CD4-positive, alpha-beta T cell treated with Interleukin-15 for 4 hours (primary cell): Measurements from ENCODE around the gene ZNHIT6.
"Not testable (repeated sequence)": the region's sequence is repeated elsewhere in the genome, so short reads cannot be mapped to it uniquely, and the experiment has no call there.

Source experiments
- DNase-seq: peaks from one replicate; pipeline ENCODE4 v3.0.0-alpha.2; 2020; ENCODE audit warnings: low spot score

Gene ZNHIT6, protein sequence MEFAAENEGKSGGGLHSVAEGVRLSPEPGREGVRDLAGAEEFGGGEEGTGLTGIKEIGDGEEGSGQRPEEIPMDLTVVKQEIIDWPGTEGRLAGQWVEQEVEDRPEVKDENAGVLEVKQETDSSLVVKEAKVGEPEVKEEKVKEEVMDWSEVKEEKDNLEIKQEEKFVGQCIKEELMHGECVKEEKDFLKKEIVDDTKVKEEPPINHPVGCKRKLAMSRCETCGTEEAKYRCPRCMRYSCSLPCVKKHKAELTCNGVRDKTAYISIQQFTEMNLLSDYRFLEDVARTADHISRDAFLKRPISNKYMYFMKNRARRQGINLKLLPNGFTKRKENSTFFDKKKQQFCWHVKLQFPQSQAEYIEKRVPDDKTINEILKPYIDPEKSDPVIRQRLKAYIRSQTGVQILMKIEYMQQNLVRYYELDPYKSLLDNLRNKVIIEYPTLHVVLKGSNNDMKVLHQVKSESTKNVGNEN

DNA sequence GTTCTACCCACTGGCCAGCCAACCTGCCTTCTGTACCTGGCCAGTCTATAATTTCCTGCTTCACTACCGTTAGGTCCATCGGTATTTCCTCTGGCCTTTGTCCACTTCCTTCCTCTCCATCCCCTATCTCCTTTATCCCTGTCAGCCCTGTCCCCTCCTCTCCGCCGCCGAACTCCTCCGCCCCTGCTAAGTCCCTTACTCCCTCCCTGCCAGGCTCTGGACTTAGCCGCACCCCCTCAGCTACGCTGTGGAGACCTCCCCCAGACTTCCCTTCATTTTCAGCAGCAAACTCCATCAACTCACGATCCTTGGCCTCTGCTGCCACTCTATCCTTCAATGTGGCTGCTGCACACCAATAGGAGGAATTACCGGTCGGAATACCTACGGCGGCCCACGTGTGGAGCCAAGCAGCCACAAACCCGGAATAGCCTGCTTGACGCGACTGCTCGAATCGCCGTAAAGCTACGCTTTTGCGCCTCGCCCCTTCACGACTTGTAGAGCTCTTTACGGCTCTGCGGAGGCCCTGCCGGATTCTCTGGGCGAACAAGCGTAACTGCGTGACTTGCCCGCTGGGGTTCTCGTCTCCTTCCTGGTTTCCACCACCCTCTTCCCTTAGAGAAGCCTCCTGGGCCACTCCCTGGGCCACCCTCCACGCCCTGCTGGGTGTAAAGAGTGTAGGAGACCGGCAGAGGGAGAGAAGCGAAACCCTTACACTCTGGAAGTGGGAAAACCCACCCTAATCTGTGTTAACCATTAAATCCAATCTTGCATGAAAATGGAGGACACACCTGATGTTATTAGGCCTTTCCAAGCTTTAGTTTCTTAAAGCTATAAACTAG, at the start of gene ZNHIT6:
Gene ZNHIT6 (minus strand): TSS at position 444 of the 839 bp plus-strand sequence. CDS start 149 bp downstream, at position 295.
- peak; percentile 88 for DNase-seq

DNA sequence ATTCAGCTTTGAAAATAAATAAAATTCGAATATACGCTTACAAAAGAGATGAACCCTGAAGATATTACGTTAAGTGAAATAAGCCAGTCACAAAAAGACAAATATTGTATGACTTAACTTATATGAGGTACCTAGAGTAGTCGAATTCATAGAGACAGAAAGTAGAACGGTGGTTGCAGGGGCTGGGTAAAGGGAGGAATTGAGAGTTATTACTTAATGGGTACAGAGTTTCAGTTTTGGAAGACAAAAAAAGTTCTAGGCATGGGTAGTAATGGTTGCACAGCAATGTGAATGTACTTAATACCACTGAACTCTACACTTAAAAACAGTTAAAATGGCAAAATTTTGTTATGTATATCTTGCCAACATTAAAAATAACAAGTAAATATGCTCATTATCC, 48.6 kb upstream of the ZNHIT6 start:
- DNase-seq = no peak

DNA sequence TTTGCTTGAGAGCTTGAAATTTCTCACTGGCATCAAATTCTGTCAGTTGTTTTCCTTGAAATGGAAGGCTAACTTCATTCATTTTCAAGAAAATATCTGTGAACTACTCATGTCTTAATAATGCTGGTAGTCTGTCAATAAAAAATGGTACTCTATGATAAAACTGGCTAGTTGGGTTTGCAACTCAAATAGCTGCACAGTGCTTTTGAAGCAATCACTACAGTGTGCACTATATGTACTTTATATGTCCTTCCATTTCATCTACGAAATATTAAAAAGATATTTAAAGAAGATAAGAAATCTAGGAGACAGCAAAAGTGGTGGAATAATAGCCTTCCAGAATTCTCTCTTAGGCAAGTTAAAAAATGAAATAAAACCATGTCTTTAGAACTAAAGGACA, 39.9 kb upstream of the ZNHIT6 start:
- DNase-seq = no peak

DNA sequence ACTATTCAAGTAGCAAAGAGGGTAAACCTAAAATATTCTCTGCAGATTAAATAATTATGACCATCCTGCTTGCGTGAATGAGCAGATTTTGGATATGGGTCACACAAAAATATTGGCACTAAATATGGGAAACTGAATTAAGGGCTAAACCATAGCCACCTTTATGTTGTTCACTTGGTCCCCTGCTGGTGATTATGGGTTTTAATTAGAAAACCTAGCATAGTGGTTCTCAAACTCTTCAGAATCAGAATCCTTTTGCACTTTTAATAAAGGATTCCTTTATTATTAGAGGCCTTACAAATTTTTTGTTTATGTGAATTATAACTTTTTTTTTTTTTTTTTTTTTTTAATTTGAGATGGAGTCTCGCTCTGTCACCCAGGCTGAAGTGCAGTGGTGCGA, 38.5 kb upstream of the ZNHIT6 start:
- DNase-seq = no peak

- no peak for DNase-seq
Measured at GRCh38 chr1:85743814-85744213, 35.6 kb upstream of the ZNHIT6 start.

GRCh38 chr1:85734931-85735330, 26.7 kb upstream of the ZNHIT6 start:
- DNase-seq = no peak

GRCh38 chr1:85718678-85719340, 10.6 kb upstream of the ZNHIT6 start:
- no peak for DNase-seq

DNA sequence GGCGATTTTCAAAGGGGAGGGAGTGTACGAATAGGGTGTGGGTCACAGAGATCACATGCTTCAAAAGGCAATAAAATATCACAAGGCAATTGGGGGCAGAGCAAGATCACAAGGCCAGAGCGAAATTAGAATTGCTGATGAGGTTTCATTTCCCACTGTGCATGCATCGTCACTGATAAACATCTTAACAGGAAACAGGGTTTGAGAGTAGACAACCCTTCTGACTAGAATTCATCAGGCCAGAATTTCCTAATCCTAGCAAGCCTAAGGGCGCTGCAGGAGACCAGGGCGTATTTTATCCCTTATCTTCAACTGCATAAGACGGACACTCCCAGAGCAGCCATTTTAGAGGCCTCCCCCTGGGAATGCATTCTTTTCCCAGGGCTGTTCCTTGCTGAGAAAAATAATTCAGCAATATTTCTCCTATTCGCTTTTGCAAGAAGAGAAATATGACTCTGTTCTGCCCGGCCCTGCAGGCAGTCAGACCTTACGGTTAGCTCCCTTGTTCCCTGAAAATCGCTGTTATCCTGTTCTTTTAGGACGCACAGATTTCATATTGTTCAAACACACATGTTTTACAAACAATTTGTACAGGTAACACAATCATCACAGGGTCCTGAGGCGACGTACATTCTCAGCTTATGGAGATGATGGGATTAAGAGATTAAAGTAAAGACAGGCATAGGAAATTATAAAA, 6.3 kb upstream of the ZNHIT6 start:
- not testable (repeated sequence) for DNase-seq

GRCh38 chr1:85708829-85709227, 595 bp upstream of the ZNHIT6 start:
- DNase-seq = no peak

DNA sequence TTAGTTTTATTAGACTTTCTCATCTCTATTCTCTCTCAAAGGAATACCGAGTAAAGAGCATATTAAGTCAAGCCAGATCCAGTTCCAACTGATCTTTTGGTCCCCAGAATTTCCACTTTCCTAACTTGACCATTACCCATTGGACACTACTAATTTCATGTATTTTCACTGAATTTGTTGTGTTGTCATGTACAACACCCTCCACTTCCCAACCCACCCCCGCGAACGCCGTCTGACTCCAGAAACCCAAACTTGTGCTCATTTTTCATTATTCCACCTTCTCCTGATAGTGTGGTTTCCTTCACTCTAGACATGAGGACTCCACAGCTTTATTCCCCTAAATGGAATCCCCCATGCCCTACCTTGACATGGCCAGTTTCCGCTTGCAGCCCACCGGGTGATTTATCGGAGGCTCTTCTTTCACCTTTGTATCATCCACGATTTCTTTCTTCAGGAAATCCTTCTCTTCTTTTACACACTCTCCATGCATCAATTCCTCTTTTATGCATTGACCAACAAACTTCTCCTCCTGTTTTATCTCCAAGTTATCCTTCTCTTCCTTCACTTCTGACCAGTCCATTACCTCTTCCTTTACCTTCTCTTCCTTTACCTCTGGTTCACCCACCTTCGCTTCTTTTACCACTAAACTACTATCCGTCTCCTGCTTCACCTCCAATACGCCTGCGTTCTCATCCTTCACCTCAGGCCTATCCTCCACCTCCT, 805 bp downstream of the ZNHIT6 start:
- no peak for DNase-seq

- DNase-seq = no peak
Measured at GRCh38 chr1:85705940-85706339, 2.3 kb downstream of the ZNHIT6 start.

- no peak for DNase-seq
Measured at GRCh38 chr1:85700422-85700821, 7.8 kb downstream of the ZNHIT6 start.

- DNase-seq = no peak
Measured at GRCh38 chr1:85697895-85698294, 10.3 kb downstream of the ZNHIT6 start.

DNA sequence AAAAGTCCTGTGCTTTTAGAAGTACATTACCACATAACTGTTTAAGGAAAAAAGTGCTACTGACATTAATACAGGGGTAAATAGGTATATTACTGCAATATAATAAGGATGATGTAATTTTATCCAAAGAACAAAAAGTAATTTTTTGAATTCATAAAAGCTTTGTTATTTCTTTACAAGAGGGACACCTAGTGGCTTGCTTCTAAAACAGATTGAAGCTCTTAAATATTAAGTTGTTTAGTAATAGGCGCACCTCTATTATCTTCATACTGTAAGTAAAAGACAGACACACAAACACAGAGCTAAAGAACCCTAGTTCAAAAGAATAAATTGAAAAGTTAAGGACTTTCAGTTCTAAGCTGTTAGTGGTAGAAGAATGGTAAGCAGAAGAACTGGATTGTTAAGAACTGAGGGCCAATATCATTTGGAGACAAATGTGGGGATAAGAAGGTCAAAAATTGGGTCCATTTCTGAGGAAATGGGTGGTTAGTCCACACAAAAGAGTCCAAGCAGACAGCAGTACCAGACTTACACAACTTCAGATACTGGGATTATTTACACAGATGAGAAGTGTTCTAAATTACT, 15.4 kb downstream of the ZNHIT6 start:
- no peak for DNase-seq

- DNase-seq = no peak
Measured at GRCh38 chr1:85689775-85690404, 18.3 kb downstream of the ZNHIT6 start.

DNA sequence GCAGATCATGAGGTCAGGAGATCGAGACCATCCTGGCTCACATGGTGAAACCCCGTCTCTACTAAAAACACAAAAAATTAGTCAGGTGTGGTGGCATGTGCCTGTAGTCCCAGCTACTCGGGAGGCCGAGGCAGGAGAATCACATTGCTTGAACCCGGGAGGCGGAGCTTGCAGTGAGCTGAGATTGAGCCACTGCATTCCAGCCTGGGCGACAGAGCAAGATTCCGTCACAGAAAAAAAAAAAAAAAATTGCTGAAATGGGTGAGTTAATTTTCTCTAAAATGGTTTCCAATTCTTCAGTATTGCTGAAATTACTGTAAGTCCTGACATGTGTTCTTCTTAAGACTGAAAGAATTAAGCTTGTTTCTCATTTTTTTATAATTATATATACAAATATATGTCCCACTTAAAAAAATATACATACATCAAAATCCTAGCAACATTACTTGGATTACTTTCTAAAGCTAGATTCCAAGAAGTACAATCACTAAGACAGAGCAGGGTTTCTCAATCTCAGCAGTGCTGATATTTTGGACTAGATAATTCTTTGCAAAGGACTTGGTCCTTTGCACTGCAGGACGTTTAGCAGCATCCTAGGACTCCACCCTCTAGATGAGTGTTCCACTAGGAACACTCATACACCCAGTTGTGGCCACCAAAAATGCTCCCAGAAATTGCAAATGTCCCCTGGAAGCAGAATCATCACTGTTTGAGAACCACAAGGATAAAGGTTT, 24.8 kb downstream of the ZNHIT6 start:
- no peak for DNase-seq

DNA sequence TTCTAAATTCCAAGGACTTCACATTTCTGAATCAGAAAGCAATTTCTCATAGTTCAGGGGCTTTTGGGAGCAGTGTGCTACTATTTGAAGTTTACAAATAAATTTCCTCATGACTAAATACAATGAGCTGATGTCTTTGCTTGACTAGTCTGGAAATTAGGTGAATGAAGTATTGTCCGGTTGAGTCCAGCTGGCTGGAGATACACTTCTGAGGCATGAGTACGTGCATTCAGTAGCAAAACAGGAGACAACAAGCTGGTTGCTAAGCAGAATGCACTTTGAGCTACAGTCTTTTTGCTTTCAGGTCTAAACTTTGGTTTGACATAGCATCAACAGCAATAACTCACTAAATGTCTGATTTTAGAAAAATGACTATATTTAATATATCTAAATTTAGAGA, 27.1 kb downstream of the ZNHIT6 start:
- DNase-seq = no peak

GRCh38 chr1:85678193-85678592, 30.0 kb downstream of the ZNHIT6 start:
- no peak for DNase-seq

- no peak for DNase-seq
Measured at GRCh38 chr1:85677656-85678055, 30.6 kb downstream of the ZNHIT6 start.
